Peyer's patch (tissue), 4 donors: ENCODE measurements around the gene ZBTB25. TPM values are rescaled to one million over a fixed set of nuclear protein-coding genes. Genes with fewer than 3 reads are reported as not detected.
A peak's percentile ranks its signal among the peaks of the same experiment; 100 is the strongest.

ENCODE experiments used
- DNase-seq, 3 donors: peaks; one replicate each; pipeline ENCODE4 v3.0.0-alpha.2; 2017 to 2019
- H3K27ac ChIP-seq, 4 donors: fragments of 200-600 bp; sonication (generic); one replicate each; pipeline ENCODE4 v1.5.1; 2016 to 2019
- H3K27me3 ChIP-seq, 2 donors: fragments of 200-600 bp; sonication (generic); one replicate each; pipeline ENCODE4 v1.5.1; 2019
- H3K36me3 ChIP-seq, 3 donors: fragments of 200-600 bp; sonication (generic); one replicate each; pipeline ENCODE4 v1.5.1; 2016 to 2019
- H3K4me1 ChIP-seq, 4 donors: fragments of 200-600 bp; sonication (generic); one replicate each; pipeline ENCODE4 v1.5.1; 2016 to 2019
- H3K4me3 ChIP-seq, 4 donors: fragments of 200-600 bp; sonication (generic); 1 replicate in 3 of 4; 2 replicates in 1 of 4; pipeline ENCODE4 v1.5.1; 2016 to 2019; ENCODE audit warnings: mild to moderate bottlenecking in 1 of 4
- H3K9me3 ChIP-seq, 4 donors: fragments of 200-600 bp; sonication (generic); one replicate each; pipeline ENCODE4 v1.5.1; 2016 to 2019; ENCODE audit warnings: mild to moderate bottlenecking in 1 of 4
- POLR2A ChIP-seq, 2 donors: fragments of 450-650 bp; IDR thresholded peaks; one replicate each; pipeline ENCODE4 v1.5.1; 2017; ENCODE audit warnings: antibody characterized with exemption in 2 of 2, mild to moderate bottlenecking in 2 of 2, moderate library complexity in 2 of 2
- total RNA-seq, 4 donors: library from RNA; depleted of rRNA; stranded (reverse); fragments of >200 nt; gene quantifications; one replicate each; pipeline ENCODE4 v1.1.0, GENCODE V29; 2016
- TF ChIP-seq, protein P1 (sequence below), 6 experiments: fragments of 450-650 bp in 4 of 6; fragments of 200-600 bp in 2 of 6; sonication (generic) in 1 of 6; IDR thresholded peaks; one replicate each; pipeline ENCODE4 v1.5.1; 2017 to 2019; ENCODE audit warnings: antibody characterized with exemption in 6 of 6, mild to moderate bottlenecking in 3 of 6, moderate library complexity in 1 of 6

The ZBTB25 gene
- total RNA-seq, 4 donors from 2014 or later = 4.2 to 12.1 (median 11.4) TPM

DNA sequence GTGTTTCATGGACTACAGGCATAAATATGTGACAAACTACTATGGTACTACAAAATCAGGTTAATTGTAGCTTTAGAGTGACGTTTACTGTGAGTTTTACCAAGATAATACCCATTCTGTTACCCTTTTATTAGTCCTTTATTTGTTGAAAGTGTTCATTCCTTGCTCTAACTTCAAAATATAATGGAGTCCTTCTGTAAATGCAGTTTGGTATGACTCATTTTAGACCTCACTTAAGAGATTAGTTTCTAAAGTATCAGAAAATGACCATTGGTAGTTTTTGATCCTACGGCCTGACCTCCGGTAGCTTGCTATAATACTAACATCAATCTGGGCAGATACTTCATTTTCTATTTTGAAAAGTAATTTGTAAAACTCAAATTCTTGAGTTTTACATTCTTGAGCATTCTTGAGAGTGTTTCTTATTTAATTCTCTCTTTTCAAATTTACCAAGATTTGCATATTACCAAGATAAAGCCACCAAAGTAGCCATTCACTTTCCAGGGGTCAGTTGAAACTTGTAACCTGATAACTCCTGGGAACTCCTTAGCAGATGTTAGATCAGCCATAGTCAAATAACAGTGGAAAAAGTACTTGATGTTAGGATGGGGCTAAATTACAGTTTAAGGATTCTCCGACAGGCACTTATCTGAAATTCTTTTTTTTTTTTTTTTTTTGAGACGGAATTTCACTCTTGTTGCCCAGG, 41.1 kb upstream of the ZBTB25 start:
- H3K36me3 ChIP-seq = no peaks in the 10 kb centered on the region
- H3K4me3 ChIP-seq = peak overlapping the region in 1 of 4 donors; percentile 63
- peaks cover 0 to 7% (median 3%) of the 10 kb centered on the region in 4 donors for H3K9me3 ChIP-seq
- no peaks in the 10 kb centered on the region for H3K27me3 ChIP-seq
- TF ChIP-seq, protein P1, sequence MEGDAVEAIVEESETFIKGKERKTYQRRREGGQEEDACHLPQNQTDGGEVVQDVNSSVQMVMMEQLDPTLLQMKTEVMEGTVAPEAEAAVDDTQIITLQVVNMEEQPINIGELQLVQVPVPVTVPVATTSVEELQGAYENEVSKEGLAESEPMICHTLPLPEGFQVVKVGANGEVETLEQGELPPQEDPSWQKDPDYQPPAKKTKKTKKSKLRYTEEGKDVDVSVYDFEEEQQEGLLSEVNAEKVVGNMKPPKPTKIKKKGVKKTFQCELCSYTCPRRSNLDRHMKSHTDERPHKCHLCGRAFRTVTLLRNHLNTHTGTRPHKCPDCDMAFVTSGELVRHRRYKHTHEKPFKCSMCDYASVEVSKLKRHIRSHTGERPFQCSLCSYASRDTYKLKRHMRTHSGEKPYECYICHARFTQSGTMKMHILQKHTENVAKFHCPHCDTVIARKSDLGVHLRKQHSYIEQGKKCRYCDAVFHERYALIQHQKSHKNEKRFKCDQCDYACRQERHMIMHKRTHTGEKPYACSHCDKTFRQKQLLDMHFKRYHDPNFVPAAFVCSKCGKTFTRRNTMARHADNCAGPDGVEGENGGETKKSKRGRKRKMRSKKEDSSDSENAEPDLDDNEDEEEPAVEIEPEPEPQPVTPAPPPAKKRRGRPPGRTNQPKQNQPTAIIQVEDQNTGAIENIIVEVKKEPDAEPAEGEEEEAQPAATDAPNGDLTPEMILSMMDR (IDR thresholded peaks at IDR 0.05) = no peak
- TF ChIP-seq POLR2A (IDR thresholded peaks at IDR 0.05) = no peak
- H3K27ac ChIP-seq = no peak overlapping the region
- DNase-seq = no peak
- peaks cover 0 to 12% (median 1%) of the 10 kb centered on the region in 4 donors for H3K4me1 ChIP-seq

DNA sequence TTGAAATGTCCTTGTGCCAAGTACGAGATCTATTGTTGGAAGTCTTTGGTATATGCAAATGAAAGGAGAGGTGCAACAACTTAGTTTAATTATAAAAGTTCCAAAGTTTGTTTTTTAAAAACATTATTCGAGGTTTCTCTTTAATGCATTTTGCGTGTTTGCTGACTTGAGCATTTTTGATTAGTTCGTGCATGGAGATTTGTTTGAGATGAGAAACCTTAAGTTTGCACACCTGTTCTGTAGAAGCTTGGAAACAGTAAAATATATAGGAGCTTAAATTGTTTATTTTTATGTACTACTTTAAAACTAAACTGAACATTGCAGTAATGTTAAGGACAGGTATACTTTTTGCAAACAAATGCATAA, 39.2 kb upstream of the ZBTB25 start:
- Histone ChIP-seq H3K27me3 (no peaks in the 10 kb centered on the region), H3K36me3 (no peaks in the 10 kb centered on the region), H3K9me3 (peaks cover 0 to 7% (median 3%) of the 10 kb centered on the region in 4 donors), H3K27ac (no peak overlapping the region), H3K4me3 (peak overlapping the region in 3 of 4 donors; percentile 57 to 69 (median 63)), H3K4me1 (peaks cover 0 to 12% (median 3%) of the 10 kb centered on the region in 4 donors)
- TF ChIP-seq, protein P1 (IDR thresholded peaks at IDR 0.05) = no peak
- no peak for TF ChIP-seq POLR2A (IDR thresholded peaks at IDR 0.05)
- no peak for DNase-seq

GRCh38 chr14:64541972-64542835, 38.6 kb upstream of the ZBTB25 start:
- H3K9me3 ChIP-seq = peaks cover 0 to 7% (median 3%) of the 10 kb centered on the region in 4 donors
- H3K4me3 ChIP-seq = peak overlapping the region; percentile 15 to 69 (median 60)
- H3K36me3 ChIP-seq = no peaks in the 10 kb centered on the region
- peak overlapping the region in 2 of 4 donors; percentile 1 to 45 for H3K27ac ChIP-seq
- TF ChIP-seq POLR2A (IDR thresholded peaks at IDR 0.05) = no peak
- TF ChIP-seq, protein P1 (IDR thresholded peaks at IDR 0.05) = no peak
- H3K27me3 ChIP-seq = no peaks in the 10 kb centered on the region
- H3K4me1 ChIP-seq = peaks cover 0 to 12% (median 3%) of the 10 kb centered on the region in 4 donors
- DNase-seq = no peak

- H3K9me3 ChIP-seq = peaks cover 0 to 7% (median 3%) of the 10 kb centered on the region in 4 donors
- H3K4me1 ChIP-seq = peaks cover 0 to 12% (median 3%) of the 10 kb centered on the region in 4 donors
- no peaks in the 10 kb centered on the region for H3K27me3 ChIP-seq
- TF ChIP-seq, protein P1 (IDR thresholded peaks at IDR 0.05) = no peak
- TF ChIP-seq POLR2A (IDR thresholded peaks at IDR 0.05) = no peak
- H3K27ac ChIP-seq = peak overlapping the region in 1 of 4 donors; percentile 45
- no peaks in the 10 kb centered on the region for H3K36me3 ChIP-seq
- H3K4me3 ChIP-seq = peak overlapping the region; percentile 0 to 69 (median 60)
- peak in 1 of 3 donors; percentile 53 for DNase-seq
Observed at GRCh38 chr14:64541261-64541971, 37.8 kb upstream of the ZBTB25 start.
